IMR-90 (cell line): ENCODE results near the gene HPN. TPM values are rescaled to one million over a fixed set of nuclear protein-coding genes. Genes with fewer than 3 reads are reported as not detected.

Experiments used
- ATAC-seq: fragments of 200-7000 bp; cut with Tn5 transposase; 2 replicates; pipeline ENCODE4 v1.9.1; 2020; ENCODE audit warnings: low read depth, mild to moderate bottlenecking, moderate library complexity
- BruUV-seq: library from RNA; stranded (reverse); fragments of 400-500 nt; replicated peaks from 2 replicates; lab custom pipeline; 2021; lab: Mats Ljungman, UMichigan
- CTCF ChIA-PET: fragments of 300-600 bp; formaldehyde crosslinking; extraction: SDS; loops from one replicate; lab custom pipeline; 2021; ENCODE audit warnings: antibody characterized with exemption; lab: Yijun Ruan, JAX
- POLR2A ChIA-PET: fragments of 300-600 bp; sonication (Branson Sonifier 250); formaldehyde crosslinking; loops from one replicate; lab custom pipeline; 2022; ENCODE audit warnings: antibody characterized with exemption; ENCODE audit not compliant: unreplicated experiment; lab: Charles Lee
- DNase-seq: peaks from one replicate; pipeline ENCODE4 v3.0.0; 2013
- H2AFZ ChIP-seq: replicated peaks from 2 replicates; pipeline ENCODE3; 2013; ENCODE audit warnings: low read length, mild to moderate bottlenecking; ENCODE audit not compliant: poor library complexity
- H2AK5ac ChIP-seq: 2 replicates; pipeline ENCODE4 v1.6.1; 2013; ENCODE audit warnings: low read depth, low read length, inconsistent platforms
- H2AK9ac ChIP-seq: replicated peaks from 2 replicates; pipeline ENCODE3; 2013; ENCODE audit warnings: mild to moderate bottlenecking, low read depth, low read length, moderate library complexity; ENCODE audit not compliant: poor library complexity
- H2BK120ac ChIP-seq: 2 replicates; pipeline ENCODE4 v1.6.1; 2013; ENCODE audit warnings: low read depth, low read length, inconsistent platforms
- H2BK15ac ChIP-seq: 3 replicates; pipeline ENCODE4 v1.6.1; 2013; ENCODE audit warnings: low read depth, low read length, inconsistent platforms
- H2BK20ac ChIP-seq: 2 replicates; pipeline ENCODE4 v1.6.1; 2013; ENCODE audit warnings: low read depth, mild to moderate bottlenecking, inconsistent platforms, low read length, moderate library complexity
- H2BK5ac ChIP-seq: 2 replicates; pipeline ENCODE4 v1.6.1; 2013; ENCODE audit warnings: mild to moderate bottlenecking, low read depth, low read length, inconsistent platforms; ENCODE audit not compliant: poor library complexity, severe bottlenecking
- H3K14ac ChIP-seq: replicated peaks from 2 replicates; pipeline ENCODE4 v1.6.1; 2013; ENCODE audit warnings: low read depth, low read length, inconsistent platforms
- H3K18ac ChIP-seq: 2 replicates; pipeline ENCODE4 v1.6.1; 2013; ENCODE audit warnings: low read depth, low read length, control low read depth
- H3K23ac ChIP-seq: 2 replicates; pipeline ENCODE4 v1.6.1; 2013; ENCODE audit warnings: low read depth, low read length, inconsistent platforms
- H3K27ac ChIP-seq: 2 replicates; pipeline ENCODE4 v1.5.1; 2013; ENCODE audit warnings: mild to moderate bottlenecking, control low read depth, low read length; ENCODE audit not compliant: insufficient read depth
- H3K27me3 ChIP-seq: 2 replicates; pipeline ENCODE4 v1.6.1; 2013; ENCODE audit warnings: low read length; ENCODE audit not compliant: control insufficient read depth, insufficient read depth
- H3K36me3 ChIP-seq: 2 replicates; pipeline ENCODE4 v1.6.1; 2013; ENCODE audit warnings: low read length, mixed read lengths; ENCODE audit not compliant: control insufficient read depth, insufficient read depth
- H3K4ac ChIP-seq: 2 replicates; pipeline ENCODE4 v1.6.1; 2013; ENCODE audit warnings: low read depth, low read length, inconsistent platforms
- H3K4me1 ChIP-seq: 2 replicates; pipeline ENCODE4 v1.6.1; 2013; ENCODE audit warnings: low read length, mixed read lengths; ENCODE audit not compliant: control insufficient read depth, insufficient read depth
- H3K4me2 ChIP-seq: 2 replicates; pipeline ENCODE4 v1.6.1; 2013; ENCODE audit warnings: low read depth, mild to moderate bottlenecking, control low read depth, low read length, moderate library complexity
- H3K4me3 ChIP-seq: 2 replicates; pipeline ENCODE4 v1.5.1; 2013; ENCODE audit warnings: low read depth, mild to moderate bottlenecking, control low read depth, low read length, moderate library complexity; ENCODE audit not compliant: insufficient read depth
- H3K56ac ChIP-seq: 2 replicates; pipeline ENCODE4 v1.6.1; 2013; ENCODE audit warnings: low read length, inconsistent platforms; ENCODE audit not compliant: insufficient read depth; ENCODE audit errors: extremely low read depth
- H3K79me1 ChIP-seq, 2 experiments: 2 replicates each; pipeline ENCODE4 v1.6.1; 2013; ENCODE audit warnings: low read length in 2 of 2, inconsistent platforms in 1 of 2, low read depth in 1 of 2
- H3K9ac ChIP-seq: 2 replicates; pipeline ENCODE4 v1.6.1; 2013; ENCODE audit warnings: low read depth, low read length, control low read depth
- H3K9me1 ChIP-seq: 2 replicates; pipeline ENCODE4 v1.6.1; 2013; ENCODE audit warnings: low read length, inconsistent platforms; ENCODE audit not compliant: insufficient read depth
- H3K9me3 ChIP-seq: 2 replicates; pipeline ENCODE4 v1.6.1; 2013; ENCODE audit warnings: low read length; ENCODE audit not compliant: control insufficient read depth, insufficient read depth
- H4K20me1 ChIP-seq: 2 replicates; pipeline ENCODE4 v1.6.1; 2013; ENCODE audit warnings: low read length, inconsistent platforms; ENCODE audit not compliant: insufficient read depth
- H4K5ac ChIP-seq: 2 replicates; pipeline ENCODE4 v1.6.1; 2013; ENCODE audit warnings: mild to moderate bottlenecking, low read depth, low read length, control low read depth
- H4K8ac ChIP-seq, 2 experiments: 2 replicates each; pipeline ENCODE4 v1.6.1; 2013; ENCODE audit warnings: low read depth in 2 of 2, low read length in 2 of 2, control low read depth in 1 of 2, inconsistent platforms in 1 of 2
- H4K91ac ChIP-seq: 2 replicates; pipeline ENCODE4 v1.6.1; 2013; ENCODE audit warnings: low read depth, low read length, inconsistent platforms; ENCODE audit not compliant: insufficient read depth
- BHLHE40 ChIP-seq: fragments of 150-350 bp; IDR thresholded peaks from 2 replicates; pipeline ENCODE4 v1.6.1; 2016; ENCODE audit warnings: mild to moderate bottlenecking, low read depth, low read length
- CEBPB ChIP-seq: IDR thresholded peaks from 2 replicates; pipeline ENCODE4 v1.6.1; 2012; ENCODE audit warnings: low read depth, low read length, improper control_type of control experiment
- CTCF ChIP-seq: conservative IDR thresholded peaks from 2 replicates; pipeline ENCODE4 v1.5.1; 2012; ENCODE audit warnings: mild to moderate bottlenecking, low read depth, low read length, improper control_type of control experiment
- FOS ChIP-seq: fragments of 150-350 bp; IDR thresholded peaks from 2 replicates; pipeline ENCODE4 v1.6.1; 2016; ENCODE audit warnings: low read depth, low read length
- MXI1 ChIP-seq: IDR thresholded peaks from 2 replicates; pipeline ENCODE4 v1.6.1; 2012; ENCODE audit warnings: low read depth, mild to moderate bottlenecking, low read length, moderate library complexity, borderline replicate concordance
- NFE2L2 ChIP-seq: fragments of 150-350 bp; IDR thresholded peaks from 2 replicates; pipeline ENCODE4 v1.6.1; 2016; ENCODE audit warnings: low read depth, mild to moderate bottlenecking, low read length
- RAD21 ChIP-seq: IDR thresholded peaks from 2 replicates; pipeline ENCODE4 v1.6.1; 2012; ENCODE audit warnings: low read length, improper control_type of control experiment
- RCOR1 ChIP-seq: IDR thresholded peaks from 2 replicates; pipeline ENCODE4 v1.6.1; 2012; ENCODE audit warnings: mild to moderate bottlenecking, low read length, improper control_type of control experiment; ENCODE audit not compliant: insufficient replicate concordance
- SMC3 ChIP-seq: fragments of 150-350 bp; IDR thresholded peaks from 2 replicates; pipeline ENCODE4 v1.6.1; 2016; ENCODE audit warnings: low read depth, mild to moderate bottlenecking, antibody characterized with exemption, low read length, moderate library complexity
- WGBS, 2 experiments: methylation state at CpG; one replicate each; pipeline versions ENCODE4 v1.1.5 to v1.1.7; 2013; ENCODE audit warnings: missing lambda C conversion rate in 2 of 2; ENCODE audit not compliant: insufficient read length in 1 of 2; ENCODE audit errors: extremely low coverage in 2 of 2; 5-methylcytosine and 5-hydroxymethylcytosine counted together
- dilution Hi-C: fragments of 300-500 bp; cut with HindIII; formaldehyde crosslinking; loops from one replicate; pipeline ENCODE4 v1.14.3; 2018; ENCODE audit warnings: low sequenced_read_pairs; ENCODE audit not compliant: unreplicated experiment
- in situ Hi-C: fragments of 300-500 bp; cut with MboI; formaldehyde crosslinking; loops from 3 replicates; pipeline ENCODE4 v1.14.3; 2019; ENCODE audit warnings: low sequenced_read_pairs, inconsistent platforms, mixed read lengths
- intact Hi-C: fragments of 100-400 bp; cut with micrococcal nuclease; formaldehyde crosslinking; loops from 2 replicates; pipeline ENCODE4 v1.10.0; 2022
- polyA plus RNA-seq, 3 experiments: library from polyadenylated mRNA; depleted of rRNA; stranded (reverse); fragments of >200 nt; gene quantifications; 2 replicates each; pipeline ENCODE4 v1.2.3, GENCODE V29; 2012; ENCODE audit warnings: low replicate concordance in 1 of 3
- total RNA-seq: library from RNA; depleted of rRNA; stranded (reverse); fragments of >200 nt; gene quantifications from 2 replicates; pipeline ENCODE4 v1.2.3, GENCODE V29; 2012
- TF ChIP-seq, protein P1 (sequence below): fragments of 150-350 bp; IDR thresholded peaks from 2 replicates; pipeline ENCODE4 v1.6.1; 2017; ENCODE audit warnings: mild to moderate bottlenecking, antibody characterized with exemption, low read length, low read depth

The HPN gene
- total and polyA plus RNA-seq, 2 of the 4 experiments (the other 2 are of a cell fraction): not detected

GRCh38 chr19:35088131-35088913 is 46.8 kb downstream of the HPN start:
- no peak overlapping the region for H3K9ac ChIP-seq
- H2BK15ac ChIP-seq: peak overlapping the region; percentile 44; the same call in 1 of the 3 replicates
- peak overlapping the region; percentile 71 for H4K91ac ChIP-seq
- peaks cover 7% of the 10 kb centered on the region for H3K9me1 ChIP-seq
- peak overlapping the region; percentile 60 for H2AFZ ChIP-seq
- H3K56ac ChIP-seq: no peak overlapping the region
- peak overlapping the region; percentile 12; the same call in 1 of the 2 replicates for H3K18ac ChIP-seq
- peak; percentile 93 for ATAC-seq
- POLR2A ChIA-PET: no interaction called here
- no peaks in the 10 kb centered on the region for H3K79me1 ChIP-seq
- in situ Hi-C loops (no loop called here), dilution Hi-C loops (no loop called here), intact Hi-C loops (no loop called here)
- peak overlapping the region; percentile 87 for H2AK9ac ChIP-seq
- CTCF ChIA-PET: interaction anchor here (0.6 to 1.4 kb wide), 2 partner anchors 44 to 379 kb away, joined by 3 to 4 read pairs; no protein-coding TSS in a partner anchor
- H3K9me3 ChIP-seq: no peaks in the 10 kb centered on the region
- no peak overlapping the region for H3K4me3 ChIP-seq
- peak overlapping the region; percentile 80 for H3K4ac ChIP-seq
- H4K8ac ChIP-seq: peak overlapping the region in 1 of 2 experiments; percentile 61; a peak in 1 of 4 replicates
- BruUV-seq: no TSS peak
- 100% methylated on average over 1 of the region's 8 CpGs; no CpG with 5 or more reads in 1 of the 2 experiments for WGBS, 2 experiments
- H3K36me3 ChIP-seq: no peaks in the 10 kb centered on the region
- peak overlapping the region; percentile 73 for H2AK5ac ChIP-seq
- 0 out of 2 replicates have a peak overlapping the region, but pooled peaks have one; percentile 5 for H3K23ac ChIP-seq
- no peak for TF ChIP-seq CTCF
- peak; percentile 52 for TF ChIP-seq BHLHE40
- TF ChIP-seq, protein P1, sequence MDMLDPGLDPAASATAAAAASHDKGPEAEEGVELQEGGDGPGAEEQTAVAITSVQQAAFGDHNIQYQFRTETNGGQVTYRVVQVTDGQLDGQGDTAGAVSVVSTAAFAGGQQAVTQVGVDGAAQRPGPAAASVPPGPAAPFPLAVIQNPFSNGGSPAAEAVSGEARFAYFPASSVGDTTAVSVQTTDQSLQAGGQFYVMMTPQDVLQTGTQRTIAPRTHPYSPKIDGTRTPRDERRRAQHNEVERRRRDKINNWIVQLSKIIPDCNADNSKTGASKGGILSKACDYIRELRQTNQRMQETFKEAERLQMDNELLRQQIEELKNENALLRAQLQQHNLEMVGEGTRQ: no peak
- TF ChIP-seq MXI1: no peak
- TF ChIP-seq RAD21: no peak
- 0 out of 2 replicates have a peak, but pooled peaks have one; percentile 8 for TF ChIP-seq NFE2L2
- TF ChIP-seq SMC3: no peak
- TF ChIP-seq CEBPB: peak; percentile 54
- peak; percentile 84 for TF ChIP-seq FOS
- TF ChIP-seq RCOR1: peak; percentile 59
- no peak overlapping the region; the same call in 1 of the 2 replicates for H3K27ac ChIP-seq
- H4K5ac ChIP-seq: peak overlapping the region; percentile 1; the same call in 1 of the 2 replicates
- H3K27me3 ChIP-seq: no peaks in the 10 kb centered on the region
- H2BK20ac ChIP-seq: peak overlapping the region; percentile 65; the same call in 1 of the 2 replicates
- peak overlapping the region; percentile 37; the same call in 1 of the 2 replicates for H3K14ac ChIP-seq
- DNase-seq: peak; percentile 87
- peak overlapping the region; percentile 87 for H2BK120ac ChIP-seq
- H3K4me2 ChIP-seq: no peak overlapping the region
- H3K4me1 ChIP-seq: peaks cover 3% of the 10 kb centered on the region
- H4K20me1 ChIP-seq: no peaks in the 10 kb centered on the region
- peak overlapping the region; percentile 43 for H2BK5ac ChIP-seq
